Jurkat, Clone E6-1 (cell line): ENCODE results near the gene PLRG1.

Source experiments
- DNase-seq: peaks from one replicate; pipeline ENCODE4 v3.0.0-alpha.2; 2011; ENCODE audit warnings: low read depth, low spot score
- H3K4me3 ChIP-seq: 2 replicates; pipeline ENCODE4 v1.5.1; 2011; ENCODE audit warnings: mild to moderate bottlenecking, low read length, control low read depth, moderate library complexity

Gene PLRG1

DNA sequence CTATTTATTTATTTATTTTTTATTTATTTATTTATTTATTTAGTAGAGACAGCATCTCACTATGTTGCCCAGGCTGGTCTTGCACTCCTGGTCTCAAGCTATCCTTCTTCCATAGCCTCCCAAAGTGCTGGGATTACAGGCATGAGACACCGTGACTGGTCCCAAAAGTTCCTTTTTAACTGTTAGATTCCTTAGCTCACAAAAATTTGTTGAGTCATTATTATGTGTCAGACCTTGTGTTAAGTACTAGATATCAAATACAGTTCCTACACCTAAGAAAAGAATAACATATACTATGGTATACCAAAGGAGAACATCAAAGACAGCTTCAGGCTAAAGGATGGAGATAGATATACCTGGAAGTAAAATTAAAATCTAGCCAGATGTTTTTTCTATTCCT, 28.7 kb upstream of the PLRG1 start:
- DNase-seq: no peak
- no peak overlapping the region for H3K4me3 ChIP-seq

GRCh38 chr4:154577324-154577723, 27.1 kb upstream of the PLRG1 start:
- DNase-seq: no peak
- no peak overlapping the region for H3K4me3 ChIP-seq

GRCh38 chr4:154574311-154574710, 24.1 kb upstream of the PLRG1 start:
- DNase-seq: no peak

GRCh38 chr4:154573190-154573870, 23.1 kb upstream of the PLRG1 start:
- DNase-seq: no peak
- no peak overlapping the region for H3K4me3 ChIP-seq

More at GRCh38 chr4:154574311-154574710, 24.1 kb upstream of the PLRG1 start:
- no peak overlapping the region for H3K4me3 ChIP-seq

- no peak overlapping the region for H3K4me3 ChIP-seq
- no peak for DNase-seq
Observed at GRCh38 chr4:154569584-154569983, 19.4 kb upstream of the PLRG1 start.

DNA sequence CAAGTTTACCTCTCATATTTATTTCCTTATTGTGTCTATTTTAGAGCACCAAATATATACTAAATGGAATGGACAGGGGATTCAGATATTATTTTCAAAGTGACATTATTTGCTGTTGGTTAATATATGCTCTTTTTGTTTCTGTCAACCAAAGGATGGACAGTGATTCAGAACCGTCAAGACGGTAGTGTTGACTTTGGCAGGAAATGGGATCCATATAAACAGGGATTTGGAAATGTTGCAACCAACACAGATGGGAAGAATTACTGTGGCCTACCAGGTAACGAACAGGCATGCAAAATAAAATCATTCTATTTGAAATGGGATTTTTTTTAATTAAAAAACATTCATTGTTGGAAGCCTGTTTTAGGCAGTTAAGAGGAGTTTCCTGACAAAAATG, 18.8 kb upstream of the PLRG1 start:
- H3K4me3 ChIP-seq: no peak overlapping the region
- DNase-seq: no peak

- no peak overlapping the region for H3K4me3 ChIP-seq
- no peak for DNase-seq
Observed at GRCh38 chr4:154566639-154567204, 16.5 kb upstream of the PLRG1 start.

- no peak overlapping the region for H3K4me3 ChIP-seq
- no peak for DNase-seq
Observed at GRCh38 chr4:154565704-154566103, 15.5 kb upstream of the PLRG1 start.

DNA sequence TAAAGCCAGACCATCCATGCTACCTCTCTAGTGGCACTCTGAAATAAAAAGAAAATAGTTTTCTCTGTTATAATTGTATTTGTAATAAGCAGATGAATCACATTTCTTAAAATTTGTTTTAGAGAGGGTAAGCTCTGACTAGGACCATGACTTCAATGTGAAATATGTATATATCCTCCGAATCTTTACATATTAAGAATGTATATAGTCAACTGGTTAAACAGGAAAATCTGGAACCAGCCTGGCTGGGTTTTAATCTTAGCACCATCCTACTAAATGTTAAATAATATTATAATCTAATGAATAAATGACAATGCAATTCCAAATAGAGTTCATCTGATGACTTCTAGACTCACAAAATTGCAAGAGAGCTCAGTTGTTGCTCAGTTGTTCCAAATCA, 14.1 kb upstream of the PLRG1 start:
- no peak overlapping the region for H3K4me3 ChIP-seq
- DNase-seq: no peak

DNA sequence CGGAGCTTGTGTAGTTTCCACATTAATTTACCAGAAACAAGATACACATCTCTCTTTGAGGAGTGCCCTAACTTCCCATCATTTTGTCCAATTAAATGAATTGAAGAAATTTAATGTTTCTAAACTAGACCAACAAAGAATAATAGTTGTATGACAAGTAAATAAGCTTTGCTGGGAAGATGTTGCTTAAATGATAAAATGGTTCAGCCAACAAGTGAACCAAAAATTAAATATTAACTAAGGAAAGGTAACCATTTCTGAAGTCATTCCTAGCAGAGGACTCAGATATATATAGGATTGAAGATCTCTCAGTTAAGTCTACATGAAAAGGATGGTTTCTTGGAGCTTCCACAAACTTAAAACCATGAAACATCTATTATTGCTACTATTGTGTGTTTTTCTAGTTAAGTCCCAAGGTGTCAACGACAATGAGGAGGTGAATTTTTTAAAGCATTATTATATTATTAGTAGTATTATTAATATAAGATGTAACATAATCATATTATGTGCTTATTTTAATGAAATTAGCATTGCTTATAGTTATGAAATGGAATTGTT, 12.6 kb upstream of the PLRG1 start, which contains the start of gene FGB:
Gene FGB, plus strand, starts transcription at position 315 of the 558 bp plus-strand sequence. Its CDS starts 8 bp downstream, at position 323.
- no peak for DNase-seq
- no peak within 1 kb of the TSS for H3K4me3 ChIP-seq

- no peak for DNase-seq
- H3K4me3 ChIP-seq: no peak overlapping the region
Observed at GRCh38 chr4:154560824-154561231, 10.6 kb upstream of the PLRG1 start.

GRCh38 chr4:154560419-154560801, 10.2 kb upstream of the PLRG1 start:
- DNase-seq: no peak
- H3K4me3 ChIP-seq: no peak overlapping the region

- H3K4me3 ChIP-seq: no peak overlapping the region
- DNase-seq: peak; percentile 35
Observed at GRCh38 chr4:154559494-154560418, 9.6 kb upstream of the PLRG1 start.

- H3K4me3 ChIP-seq: no peak overlapping the region
- DNase-seq: no peak
Observed at GRCh38 chr4:154559141-154559493, 8.9 kb upstream of the PLRG1 start.

DNA sequence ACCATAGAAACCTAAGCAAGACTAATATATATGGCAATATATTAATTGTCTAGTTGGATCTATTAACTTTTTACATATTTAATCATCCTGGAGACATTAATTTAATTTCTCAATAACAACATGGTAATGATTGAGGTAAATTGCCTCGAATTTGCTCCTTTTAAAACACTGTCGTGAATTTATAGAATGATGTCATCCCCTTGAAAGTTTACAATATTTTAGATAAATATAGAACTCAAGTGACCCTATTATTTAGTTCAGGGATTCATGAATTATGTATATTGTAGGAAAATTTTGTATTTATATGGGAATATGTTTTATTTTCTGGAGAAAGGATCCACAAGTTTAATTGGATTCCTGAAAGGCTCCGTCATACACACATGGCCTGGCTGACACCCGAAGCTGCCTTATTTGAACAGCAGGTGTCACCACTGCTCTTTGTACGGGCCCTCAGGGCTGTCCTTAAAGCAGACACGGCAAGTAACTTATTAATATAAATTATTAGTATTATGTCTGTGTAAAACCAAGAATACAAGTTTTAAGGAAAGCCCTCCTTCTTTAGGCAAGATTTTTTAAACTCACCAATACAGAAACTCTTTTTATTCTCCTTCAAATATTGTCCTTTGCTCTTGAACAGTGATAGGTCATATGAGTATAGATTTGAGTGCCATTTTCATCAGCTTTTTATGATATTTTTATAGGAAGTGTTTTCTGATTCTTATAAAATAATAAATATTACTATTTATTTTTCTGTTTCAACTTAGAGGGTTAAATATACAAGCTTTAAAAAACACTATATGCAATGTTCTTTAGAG, 1.9 kb upstream of the PLRG1 start:
- peak; percentile 62 for DNase-seq
- H3K4me3 ChIP-seq: no peak overlapping the region

GRCh38 chr4:154545689-154546088, 4.5 kb downstream of the PLRG1 start:
- no peak overlapping the region for H3K4me3 ChIP-seq
- no peak for DNase-seq

GRCh38 chr4:154542271-154542879, 7.8 kb downstream of the PLRG1 start:
- H3K4me3 ChIP-seq: no peak overlapping the region
- DNase-seq: no peak

- no peak overlapping the region for H3K4me3 ChIP-seq
- DNase-seq: no peak
Observed at GRCh38 chr4:154534296-154534695, 15.9 kb downstream of the PLRG1 start.
